GM13977 (cell line): Measurements from ENCODE around the gene SLC25A25.
"Not testable (repeated sequence)": the region's sequence is repeated elsewhere in the genome, so short reads cannot be mapped to it uniquely, and the experiment has no call there.

Experiments used
- DNase-seq: peaks from one replicate; pipeline ENCODE4 v3.0.0; 2012; ENCODE audit warnings: low spot score
- CTCF ChIP-seq: IDR thresholded peaks from 2 replicates; pipeline ENCODE4 v1.5.1; 2012; ENCODE audit warnings: mild to moderate bottlenecking, control low read depth; ENCODE audit not compliant: insufficient read depth; ENCODE audit errors: extremely low read depth, missing control alignments
- in situ Hi-C: fragments of 300-500 bp; cut with MboI; formaldehyde crosslinking; loops from one replicate; pipeline ENCODE4 v1.12.0; 2022; ENCODE audit warnings: low sequenced_read_pairs, low pct_unique_long_range_greater_than_20kb, mixed read lengths, inconsistent platforms; ENCODE audit not compliant: unreplicated experiment

SLC25A25 gene

DNA sequence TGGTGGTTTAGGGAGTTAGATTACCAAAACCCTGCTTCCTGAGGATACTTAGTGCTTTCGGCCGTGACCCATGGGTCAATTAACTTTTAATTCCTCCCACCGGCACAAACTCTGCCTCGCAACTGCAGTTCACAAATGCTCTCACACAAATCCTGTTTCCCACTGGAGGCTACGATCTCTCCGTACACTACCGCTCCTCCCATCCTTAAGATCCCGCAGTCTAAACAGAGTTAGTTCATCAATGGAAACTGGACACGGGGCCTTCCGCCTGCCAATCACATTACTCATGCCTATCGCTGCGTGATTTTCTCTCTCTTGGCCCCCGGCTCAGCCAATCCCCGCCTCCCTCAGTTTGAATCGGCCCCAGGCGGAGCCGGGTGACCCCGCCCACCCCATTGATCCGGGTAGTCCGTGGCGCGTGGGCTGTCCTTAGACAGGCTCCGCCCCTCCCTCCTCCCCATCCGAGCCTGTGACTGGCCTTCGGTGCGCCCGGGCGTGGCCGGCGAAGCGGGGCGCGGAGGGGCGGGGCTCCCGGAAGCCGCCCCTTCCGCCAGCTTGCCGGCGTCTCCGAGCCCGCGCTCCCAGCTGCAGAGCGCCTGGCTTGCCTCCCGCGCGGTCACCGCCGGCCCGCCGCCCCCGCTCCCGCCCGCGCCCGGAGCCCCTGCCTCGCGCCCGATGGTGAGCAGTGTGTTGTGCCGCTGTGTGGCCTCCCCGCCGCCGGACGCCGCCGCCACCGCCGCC, at the start of gene SLC25A25:
Gene SLC25A25 (plus strand): TSS at position 588 of the 741 bp plus-strand sequence. CDS start 88 bp downstream, at position 676.
- DNase-seq = peak; percentile 99
- TF ChIP-seq CTCF = no peak

DNA sequence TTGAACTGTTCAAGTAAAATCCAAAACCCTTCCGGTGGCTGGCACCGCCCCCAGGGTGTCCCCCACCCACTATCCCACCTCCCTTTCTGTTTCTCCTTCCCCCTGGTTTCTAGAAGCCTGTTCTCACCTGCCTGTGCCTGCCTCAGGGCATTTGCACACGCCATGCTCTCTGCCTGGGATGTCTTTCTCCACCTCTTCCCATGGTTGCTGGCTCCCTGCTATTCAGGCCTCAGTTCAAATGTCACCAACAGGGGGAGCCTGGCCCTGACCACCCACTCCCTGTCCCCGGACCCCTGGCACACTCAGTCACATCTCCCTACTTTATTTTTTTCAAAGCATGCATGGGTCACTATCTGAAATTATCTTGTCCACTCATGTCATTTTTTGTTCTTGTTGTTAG, 47.3 kb upstream of the SLC25A25 start:
- no peak for DNase-seq
- in situ Hi-C loops = no loop called here
- TF ChIP-seq CTCF = peak; percentile 32

More for the DNA sequence above, at the start of gene SLC25A25:
- in situ Hi-C loops = no loop called here

DNA sequence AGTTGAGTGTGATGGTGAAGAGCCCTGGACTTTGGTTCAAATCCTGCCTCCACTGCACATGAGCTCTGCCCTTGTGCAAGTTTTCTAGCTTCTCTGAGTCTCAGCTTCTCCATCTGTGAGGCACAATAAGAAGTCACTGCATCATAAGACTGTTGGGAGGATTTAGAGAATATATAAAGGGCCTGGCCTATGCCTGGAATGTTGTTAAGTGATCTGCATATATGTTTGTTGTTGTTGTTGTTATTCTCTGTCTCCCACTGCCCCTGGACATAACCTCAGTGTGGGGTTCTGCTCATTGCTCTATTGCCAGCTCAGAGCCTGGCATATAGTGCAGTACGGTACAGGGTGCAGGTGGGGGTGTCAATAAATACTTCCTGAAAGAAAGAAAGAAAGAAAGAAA, 46.9 kb upstream of the SLC25A25 start:
- TF ChIP-seq CTCF = no peak
- DNase-seq = no peak
- in situ Hi-C loops = no loop called here

GRCh38 chr9:128022886-128023285, 45.1 kb upstream of the SLC25A25 start:
- DNase-seq = no peak

GRCh38 chr9:128023671-128024070, 44.4 kb upstream of the SLC25A25 start:
- DNase-seq, in situ Hi-C loops: not testable (repeated sequence)

More at GRCh38 chr9:128022886-128023285, 45.1 kb upstream of the SLC25A25 start:
- in situ Hi-C loops = no loop called here
- no peak for TF ChIP-seq CTCF

DNA sequence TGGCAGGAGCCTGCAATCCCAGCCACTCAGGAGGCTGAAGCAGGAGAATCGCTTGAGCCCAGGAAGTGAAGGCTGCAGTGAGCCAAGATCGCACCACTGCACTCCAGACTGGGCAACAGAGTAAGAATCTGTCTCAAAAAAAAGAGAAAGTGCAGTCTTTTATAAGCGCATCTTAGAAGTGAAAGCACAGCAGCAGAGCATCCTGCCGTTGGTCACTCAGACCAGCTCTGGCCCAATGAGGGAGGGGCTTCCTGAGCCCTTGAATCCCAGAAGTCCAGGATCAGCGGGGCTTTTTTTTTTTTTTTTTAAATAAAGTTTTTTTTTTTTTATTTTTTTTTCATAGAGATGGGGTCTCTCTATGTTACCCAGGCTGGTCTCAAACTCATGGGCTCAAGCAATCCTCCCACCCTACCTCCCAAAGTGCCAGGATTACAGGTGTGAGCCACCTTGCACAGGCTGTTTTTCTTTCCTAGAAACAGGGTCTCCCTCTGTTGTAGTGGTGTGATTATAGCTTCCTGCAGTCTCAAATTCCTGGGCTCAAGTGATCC, 43.2 kb upstream of the SLC25A25 start:
- no peak for DNase-seq
- in situ Hi-C loops = no loop called here
- TF ChIP-seq CTCF = no peak

DNA sequence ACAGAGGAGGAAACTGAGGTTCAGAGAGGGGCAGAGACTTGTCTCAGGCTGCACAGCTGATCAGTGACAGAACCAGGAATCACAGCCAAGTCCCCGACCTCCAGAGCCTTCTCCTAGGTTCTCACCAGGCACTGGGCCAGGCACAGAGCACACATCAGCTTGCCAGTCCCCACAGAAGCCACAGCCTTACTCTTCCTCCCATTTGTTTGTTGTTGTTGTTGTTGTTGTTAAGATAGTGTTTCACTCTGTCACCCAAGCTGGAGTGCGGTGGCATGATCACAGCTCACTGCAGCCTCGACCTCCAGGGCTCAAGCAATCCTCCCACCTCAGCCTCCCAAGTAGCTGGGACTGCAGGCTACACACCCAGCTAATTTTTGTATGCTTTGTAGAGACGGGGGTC, 42.3 kb upstream of the SLC25A25 start:
- in situ Hi-C loops = no loop called here
- no peak for DNase-seq
- no peak for TF ChIP-seq CTCF
